Endothelial cell of umbilical vein (primary cell): ENCODE results near the gene ERO1B. TPM values are rescaled to one million over a fixed set of nuclear protein-coding genes. Genes with fewer than 3 reads are reported as not detected.

Experiments used
- BruUV-seq: library from RNA; stranded (reverse); fragments of 400-500 nt; replicated peaks from 2 replicates; lab custom pipeline; 2021; lab: Mats Ljungman, UMichigan
- CTCF ChIA-PET: fragments of 300-600, 350-600 bp; sonication (Branson Sonifier 250); formaldehyde crosslinking; loops from one replicate; lab custom pipeline; 2021; ENCODE audit warnings: antibody characterized with exemption, inconsistent platforms; lab: Charles Lee
- POLR2A ChIA-PET: fragments of 300-600, 350-600 bp; sonication (Branson Sonifier 250); formaldehyde crosslinking; loops from one replicate; lab custom pipeline; 2021; ENCODE audit warnings: antibody characterized with exemption, inconsistent platforms; lab: Charles Lee
- DNase-seq: peaks from one replicate; pipeline ENCODE4 v3.0.0-alpha.2; 2011; ENCODE audit warnings: low read depth, low spot score
- FAIRE-seq: peaks from 2 replicates; lab custom pipeline; 2011; peaks lifted over from hg19 to GRCh38; lab: Jason Lieb, UNC
- H2AFZ ChIP-seq: 2 replicates; pipeline ENCODE4 v1.6.0; 2012; ENCODE audit warnings: low read depth, low read length, control low read depth, inconsistent platforms
- H3K27ac ChIP-seq: 2 replicates; pipeline ENCODE4 v1.5.1; 2011; ENCODE audit warnings: low read depth, mild to moderate bottlenecking, control low read depth, low read length, moderate library complexity; ENCODE audit not compliant: insufficient read depth
- H3K27me3 ChIP-seq, 2 experiments: 2 replicates each; pipeline versions ENCODE4 v1.6.0 to v1.6.1; 2011; ENCODE audit warnings: low read length in 2 of 2, mixed read lengths in 1 of 2; ENCODE audit not compliant: control insufficient read depth in 2 of 2, insufficient read depth in 2 of 2
- H3K36me3 ChIP-seq, 2 experiments: 2 replicates in 1 of 2; 3 replicates in 1 of 2; pipeline ENCODE4 v1.5.1; 2011; ENCODE audit warnings: low read length in 2 of 2, mild to moderate bottlenecking in 1 of 2, moderate library complexity in 1 of 2; ENCODE audit not compliant: control insufficient read depth in 2 of 2, insufficient read depth in 2 of 2; ENCODE audit errors: extremely low read depth in 1 of 2
- H3K4me1 ChIP-seq: 3 replicates; pipeline ENCODE4 v1.5.1; 2011; ENCODE audit warnings: mild to moderate bottlenecking, low read length; ENCODE audit not compliant: control insufficient read depth, insufficient read depth; ENCODE audit errors: extremely low read depth
- H3K4me2 ChIP-seq: 2 replicates; pipeline ENCODE4 v1.6.1; 2011; ENCODE audit warnings: low read length, control low read depth, mixed read lengths; ENCODE audit not compliant: insufficient read depth
- H3K4me3 ChIP-seq, 3 experiments: fragments of 200-600 bp in 1 of 3; sonication (generic), shearing (Covaris generic) in 1 of 3; replicated peaks in 1 of 3; 2 replicates each; pipeline ENCODE4 v1.5.1; 2011 to 2016; ENCODE audit warnings: control low read depth in 3 of 3, low read length in 3 of 3, mild to moderate bottlenecking in 2 of 3, inconsistent platforms in 1 of 3, low read depth in 1 of 3, moderate library complexity in 1 of 3; ENCODE audit not compliant: insufficient read depth in 1 of 3
- H3K79me2 ChIP-seq: 2 replicates; pipeline ENCODE4 v1.6.0; 2012; ENCODE audit warnings: low read length, inconsistent platforms; ENCODE audit not compliant: control insufficient read depth, insufficient read depth
- H3K9ac ChIP-seq: replicated peaks from 2 replicates; pipeline ENCODE3; 2011; ENCODE audit warnings: low read length, control low read depth; ENCODE audit not compliant: insufficient read depth; ENCODE audit errors: extremely low read depth
- H3K9me1 ChIP-seq: replicated peaks from 3 replicates; pipeline ENCODE4 v1.6.0; 2011; ENCODE audit warnings: mild to moderate bottlenecking, low read length; ENCODE audit not compliant: control insufficient read depth, insufficient read depth; ENCODE audit errors: extremely low read depth
- H3K9me3 ChIP-seq: replicated peaks from 2 replicates; pipeline ENCODE4 v1.5.1; 2012; ENCODE audit warnings: low read length, inconsistent platforms; ENCODE audit not compliant: control insufficient read depth, insufficient read depth
- H4K20me1 ChIP-seq: replicated peaks from 2 replicates; pipeline ENCODE3; 2011; ENCODE audit warnings: mild to moderate bottlenecking, low read length; ENCODE audit not compliant: control insufficient read depth, insufficient read depth; ENCODE audit errors: extremely low read depth
- EZH2 ChIP-seq: IDR thresholded peaks from 2 replicates; pipeline ENCODE4 v1.6.1; 2012; ENCODE audit warnings: borderline replicate concordance, low read depth, mild to moderate bottlenecking, moderate library complexity, low read length, inconsistent platforms; ENCODE audit not compliant: severe bottlenecking
- FOS ChIP-seq: IDR thresholded peaks from 2 replicates; pipeline ENCODE4 v1.6.1; 2011; ENCODE audit warnings: mild to moderate bottlenecking, low read length, moderate library complexity, borderline replicate concordance; ENCODE audit not compliant: insufficient read depth
- GATA2 ChIP-seq: IDR thresholded peaks from 2 replicates; pipeline ENCODE4 v1.7.0; 2011; ENCODE audit warnings: low read depth, mild to moderate bottlenecking, moderate library complexity, mixed read lengths, low read length; ENCODE audit not compliant: insufficient read length, insufficient read depth
- JUN ChIP-seq: IDR thresholded peaks from 2 replicates; pipeline ENCODE4 v1.6.1; 2011; ENCODE audit warnings: borderline replicate concordance, low read depth; ENCODE audit not compliant: insufficient read length, insufficient read depth
- MYC ChIP-seq: IDR thresholded peaks from one replicate; pipeline ENCODE4 v1.6.1; 2011; ENCODE audit warnings: mild to moderate bottlenecking, low read depth, low read length
- POLR2A ChIP-seq: IDR thresholded peaks from 2 replicates; pipeline ENCODE4 v1.6.1; 2012; ENCODE audit warnings: low read depth, mild to moderate bottlenecking, control low read depth, low read length
- POLR2AphosphoS5 ChIP-seq: IDR thresholded peaks from 2 replicates; pipeline ENCODE4 v1.6.1; 2012; ENCODE audit warnings: low read depth, mild to moderate bottlenecking, control low read depth, low read length, moderate library complexity; ENCODE audit not compliant: insufficient read depth
- dilution Hi-C: fragments of 300-500 bp; cut with MboI; formaldehyde crosslinking; loops from one replicate; pipeline ENCODE4 v1.15.0; 2019; ENCODE audit warnings: low sequenced_read_pairs; ENCODE audit not compliant: extremely low pct_ligation_motif_present
- intact Hi-C: fragments of 100-400 bp; cut with micrococcal nuclease; formaldehyde crosslinking; loops from one replicate; pipeline ENCODE4 v1.10.0; 2022
- polyA plus RNA-seq, 4 experiments: library from polyadenylated mRNA; depleted of rRNA in 3 of 4; stranded (reverse) in 3 of 4; unstranded in 1 of 4; fragments of >200 nt; gene quantifications; 2 replicates each; pipeline versions ENCODE4 v1.2.1 to v1.2.3, GENCODE V29; 2011 to 2012; ENCODE audit warnings: missing spikeins in 1 of 4
- total RNA-seq: library from RNA; stranded (reverse); gene quantifications from 2 replicates; pipeline ENCODE4 v1.2.3, GENCODE V29; 2021
- TF ChIP-seq, protein P1 (sequence below), 2 donors: IDR thresholded peaks; 1 replicate in 1 of 2; 2 replicates in 1 of 2; pipeline ENCODE4 v1.5.1; 2011; ENCODE audit warnings: low read length in 2 of 2, mild to moderate bottlenecking in 2 of 2, moderate library complexity in 2 of 2, control low read depth in 1 of 2, inconsistent platforms in 1 of 2, low read depth in 1 of 2; ENCODE audit not compliant: insufficient read depth in 1 of 2; ENCODE audit errors: extremely low read depth in 1 of 2
- TF ChIP-seq, protein P2 (sequence below): IDR thresholded peaks from 2 replicates; pipeline ENCODE4 v1.6.1; 2011; ENCODE audit not compliant: insufficient read depth, insufficient read length

ERO1B gene
- total and polyA plus RNA-seq, 2 donors (not counting 3 experiments of a cell fraction or from before 2014, with no cell fraction given): 1.9 to 3.6 TPM

DNA sequence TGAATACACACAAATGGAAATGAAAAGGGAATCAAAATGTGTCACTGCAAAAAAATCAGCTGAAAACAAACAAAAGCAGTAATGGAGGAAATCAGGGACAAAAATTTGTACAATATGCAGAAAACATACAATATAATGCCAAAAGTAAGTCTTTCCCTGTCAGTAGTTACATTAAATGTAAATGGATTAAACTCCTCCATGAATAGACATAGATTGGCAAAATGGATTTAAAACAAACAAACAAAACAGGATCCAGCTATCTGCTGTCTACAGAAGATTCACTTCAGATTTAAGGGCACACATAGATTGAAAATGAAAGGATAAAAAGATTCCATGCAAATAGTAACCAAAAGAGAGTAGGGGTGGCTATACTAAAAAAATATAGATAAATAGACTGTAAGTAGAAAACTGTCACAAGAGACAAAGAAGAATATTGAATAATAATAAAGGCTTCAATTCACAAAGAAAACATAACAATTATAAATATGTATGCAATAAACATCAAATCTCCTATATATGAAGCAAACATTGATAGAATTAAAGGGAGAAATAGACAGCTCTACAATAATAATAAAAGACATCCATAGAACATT lies 42.2 kb upstream of the ERO1B start:
- CTCF ChIA-PET: no interaction called here
- Histone ChIP-seq H3K9me3 (no peaks in the 10 kb centered on the region), H2AFZ (no peak overlapping the region), H3K9me1 (no peaks in the 10 kb centered on the region), H3K36me3 (no peaks in the 10 kb centered on the region), H3K79me2 (no peaks in the 10 kb centered on the region), H3K9ac (no peak overlapping the region), H3K27ac (no peak overlapping the region), H4K20me1 (no peaks in the 10 kb centered on the region), H3K27me3 (no peaks in the 10 kb centered on the region), H3K4me1 (no peaks in the 10 kb centered on the region), H3K4me3 (no peak overlapping the region), H3K4me2 (no peak overlapping the region)
- intact Hi-C loops (no loop called here), dilution Hi-C loops (no loop called here)
- FAIRE-seq (no peak), DNase-seq (no peak)
- POLR2A ChIA-PET: no interaction called here
- TF ChIP-seq, protein P1, sequence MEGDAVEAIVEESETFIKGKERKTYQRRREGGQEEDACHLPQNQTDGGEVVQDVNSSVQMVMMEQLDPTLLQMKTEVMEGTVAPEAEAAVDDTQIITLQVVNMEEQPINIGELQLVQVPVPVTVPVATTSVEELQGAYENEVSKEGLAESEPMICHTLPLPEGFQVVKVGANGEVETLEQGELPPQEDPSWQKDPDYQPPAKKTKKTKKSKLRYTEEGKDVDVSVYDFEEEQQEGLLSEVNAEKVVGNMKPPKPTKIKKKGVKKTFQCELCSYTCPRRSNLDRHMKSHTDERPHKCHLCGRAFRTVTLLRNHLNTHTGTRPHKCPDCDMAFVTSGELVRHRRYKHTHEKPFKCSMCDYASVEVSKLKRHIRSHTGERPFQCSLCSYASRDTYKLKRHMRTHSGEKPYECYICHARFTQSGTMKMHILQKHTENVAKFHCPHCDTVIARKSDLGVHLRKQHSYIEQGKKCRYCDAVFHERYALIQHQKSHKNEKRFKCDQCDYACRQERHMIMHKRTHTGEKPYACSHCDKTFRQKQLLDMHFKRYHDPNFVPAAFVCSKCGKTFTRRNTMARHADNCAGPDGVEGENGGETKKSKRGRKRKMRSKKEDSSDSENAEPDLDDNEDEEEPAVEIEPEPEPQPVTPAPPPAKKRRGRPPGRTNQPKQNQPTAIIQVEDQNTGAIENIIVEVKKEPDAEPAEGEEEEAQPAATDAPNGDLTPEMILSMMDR (IDR thresholded peaks at IDR 0.05; ENCODE audit: extremely low read depth in 1 of 2, insufficient read depth in 1 of 2, low read depth in 1 of 2, low read length in 2 of 2): no peak
- TF ChIP-seq JUN (no peak), POLR2AphosphoS5 (no peak), POLR2A (no peak), EZH2 (no peak), GATA2 (no peak), MYC (no peak), FOS (no peak)
- TF ChIP-seq, protein P2, sequence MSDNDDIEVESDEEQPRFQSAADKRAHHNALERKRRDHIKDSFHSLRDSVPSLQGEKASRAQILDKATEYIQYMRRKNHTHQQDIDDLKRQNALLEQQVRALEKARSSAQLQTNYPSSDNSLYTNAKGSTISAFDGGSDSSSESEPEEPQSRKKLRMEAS: no peak
- BruUV-seq: no TSS peak
